Muscle of back (tissue), 11 donors: ENCODE measurements around the gene BAZ2B. TPM values are rescaled to one million over a fixed set of nuclear protein-coding genes. Genes with fewer than 3 reads are reported as not detected.
"Not testable (repeated sequence)": the region's sequence is repeated elsewhere in the genome, so short reads cannot be mapped to it uniquely, and the experiment has no call there.

ENCODE experiments used
- DNase-seq, 3 donors: peaks; one replicate each; pipeline versions ENCODE4 v3.0.0 to v3.0.0-alpha.2; 2013
- polyA plus RNA-seq, 10 donors: library from polyadenylated mRNA; unstranded; fragments of 120-200 nt; gene quantifications; one replicate each; pipeline ENCODE4 v1.2.1, GENCODE V29; 2013; ENCODE audit not compliant: insufficient read length in 10 of 10

Gene BAZ2B
- polyA plus RNA-seq, 10 donors, result 22.1 to 45.2 (median 34.1) TPM

DNA sequence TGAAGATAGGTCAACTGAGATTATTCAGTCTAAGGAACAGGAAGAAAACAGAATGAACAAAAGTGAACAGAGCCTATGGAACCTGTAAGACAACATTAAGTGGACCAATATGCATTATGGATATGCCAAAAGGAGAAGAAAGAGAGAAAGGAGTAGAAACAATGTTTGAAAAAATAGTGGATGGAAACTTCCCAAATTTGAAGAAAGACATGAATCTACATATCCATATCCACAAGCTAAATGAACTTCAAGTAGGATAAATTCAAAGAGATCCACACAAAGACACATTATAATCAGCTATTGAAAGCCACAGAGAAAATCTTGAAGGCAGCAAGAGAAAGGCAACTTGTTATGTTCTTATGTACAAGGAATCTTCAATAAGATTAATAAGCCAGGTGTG lies 74.2 kb downstream of the BAZ2B start:
- DNase-seq, result no peak

DNA sequence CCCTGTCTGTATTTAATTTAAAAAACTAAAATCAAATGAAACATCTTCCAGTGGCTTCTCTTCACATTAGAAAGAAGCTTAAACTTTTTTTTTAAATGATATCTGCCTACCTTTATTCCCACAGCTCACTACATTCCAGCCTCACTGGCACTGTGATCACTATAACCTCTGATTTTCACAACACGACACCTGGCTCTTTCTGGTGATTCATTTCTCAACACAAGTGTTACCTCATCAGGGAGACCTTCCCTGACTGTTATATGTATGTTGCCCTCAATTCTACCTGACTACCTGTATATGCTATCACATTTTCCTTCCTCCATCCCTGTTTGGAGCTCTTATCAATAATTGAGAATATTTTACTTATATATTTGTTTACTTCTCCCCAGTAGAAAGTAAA lies 76.6 kb downstream of the BAZ2B start:
- no peak for DNase-seq

DNA sequence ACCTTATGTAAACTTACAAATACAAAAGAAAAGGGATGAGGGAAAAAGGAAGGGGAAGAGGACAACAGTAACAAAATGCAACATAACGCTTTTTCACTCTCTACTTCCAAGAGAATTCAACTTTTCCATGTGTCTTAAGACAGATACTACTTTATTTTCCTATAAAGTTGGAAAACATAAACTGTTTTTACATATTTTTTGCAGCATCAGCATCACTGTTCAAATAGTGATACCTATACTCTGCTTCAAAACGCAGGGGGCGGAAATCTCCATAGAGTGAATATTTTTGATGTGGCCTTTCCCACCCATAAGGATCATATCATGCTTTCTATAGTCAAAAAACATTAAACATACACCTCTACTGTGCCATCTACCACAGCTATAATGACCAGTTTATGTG lies 77.5 kb downstream of the BAZ2B start:
- no peak for DNase-seq

DNA sequence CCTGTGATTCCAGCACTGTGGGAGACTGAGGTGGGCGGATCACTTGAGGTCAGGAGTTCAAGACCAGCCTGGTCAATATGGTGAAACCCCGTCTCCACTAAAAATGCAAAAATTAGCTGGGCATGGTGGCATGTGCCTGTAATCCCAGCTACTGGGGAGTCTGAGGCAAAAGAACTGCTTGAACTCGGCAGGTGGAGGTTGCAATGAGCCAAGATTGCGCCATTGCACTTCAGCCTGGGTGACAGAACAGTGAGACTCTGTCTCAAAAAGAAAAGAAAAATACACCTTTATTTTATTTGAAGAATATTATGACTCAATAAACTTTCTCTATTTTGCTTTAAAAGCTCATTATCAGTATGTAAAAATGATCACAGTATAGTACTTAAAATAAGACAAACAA lies 81.1 kb downstream of the BAZ2B start:
- not testable (repeated sequence) for DNase-seq

DNA sequence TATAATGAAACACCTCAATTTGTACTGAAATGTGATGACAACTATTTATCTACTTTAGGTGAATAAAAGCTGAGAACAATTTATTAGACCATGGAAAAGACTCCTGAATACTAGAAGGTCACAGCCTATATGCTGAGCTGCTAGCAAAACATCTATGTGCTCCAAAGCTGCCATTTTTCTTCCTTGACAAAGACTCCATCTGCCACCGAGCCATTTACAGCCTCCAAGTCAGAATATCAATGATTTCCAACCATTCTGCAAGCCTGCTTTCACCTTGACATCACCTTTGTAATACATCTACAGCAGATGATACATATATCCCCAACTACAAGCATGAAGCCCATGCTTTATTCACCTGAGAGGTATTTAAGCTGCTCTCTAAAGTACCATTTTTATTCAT lies 84.9 kb downstream of the BAZ2B start:
- DNase-seq, result no peak

DNA sequence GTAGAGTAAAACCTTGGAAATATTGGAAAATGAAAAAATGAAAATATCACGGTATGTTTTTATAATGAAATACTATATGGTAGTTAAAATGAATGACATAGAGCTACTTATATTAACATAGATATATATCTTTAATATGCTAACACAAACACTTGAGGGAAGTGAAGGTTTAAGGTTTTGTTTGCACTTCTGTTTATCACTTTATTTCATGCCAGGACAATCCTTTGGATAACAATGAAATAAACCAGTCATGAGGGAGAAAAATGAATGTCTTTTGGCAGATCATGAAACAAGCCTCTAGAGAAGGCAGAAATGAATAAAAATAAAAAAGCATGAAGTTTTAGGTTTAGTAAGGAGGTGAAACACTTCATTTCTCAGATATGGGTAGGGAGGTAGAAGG lies 89.9 kb downstream of the BAZ2B start:
- no peak for DNase-seq

DNA sequence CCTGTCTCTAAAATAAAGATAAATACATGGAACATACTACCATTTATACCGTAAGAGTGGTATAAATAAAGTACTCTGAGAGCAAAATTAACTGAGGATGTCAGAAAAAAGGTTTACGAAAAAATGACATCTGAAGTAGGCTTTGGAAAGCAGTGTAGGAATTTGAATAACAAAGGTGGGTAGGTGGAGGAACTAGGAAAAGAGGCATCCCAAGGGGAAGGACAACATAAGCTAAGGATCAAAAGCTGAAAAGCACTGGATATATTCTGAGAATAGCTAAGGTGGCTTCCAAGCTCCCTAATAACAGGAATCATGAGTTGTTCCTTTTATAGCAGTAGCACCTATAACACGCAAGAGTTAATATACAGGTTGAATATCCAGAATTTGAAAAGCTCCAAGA lies 91.3 kb downstream of the BAZ2B start:
- DNase-seq, result no peak

DNA sequence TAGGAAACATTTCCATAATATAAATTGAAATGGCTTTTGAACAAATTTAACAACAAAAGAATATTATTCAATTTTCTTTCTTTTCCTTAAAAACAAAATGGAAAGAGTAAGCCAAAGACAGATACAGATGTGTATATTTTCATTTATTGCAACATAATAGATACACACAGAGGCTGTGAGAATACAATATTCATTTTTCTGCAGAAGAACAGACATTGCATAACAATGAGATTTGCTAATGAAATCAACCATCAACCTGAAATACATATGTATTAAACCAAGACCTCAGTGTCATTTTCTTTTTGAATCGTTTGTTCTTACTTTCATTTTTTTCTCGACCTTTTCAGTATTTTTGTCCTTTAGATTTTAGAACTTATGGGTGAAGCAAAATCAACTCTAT lies 95.1 kb downstream of the BAZ2B start:
- DNase-seq, result no peak

DNA sequence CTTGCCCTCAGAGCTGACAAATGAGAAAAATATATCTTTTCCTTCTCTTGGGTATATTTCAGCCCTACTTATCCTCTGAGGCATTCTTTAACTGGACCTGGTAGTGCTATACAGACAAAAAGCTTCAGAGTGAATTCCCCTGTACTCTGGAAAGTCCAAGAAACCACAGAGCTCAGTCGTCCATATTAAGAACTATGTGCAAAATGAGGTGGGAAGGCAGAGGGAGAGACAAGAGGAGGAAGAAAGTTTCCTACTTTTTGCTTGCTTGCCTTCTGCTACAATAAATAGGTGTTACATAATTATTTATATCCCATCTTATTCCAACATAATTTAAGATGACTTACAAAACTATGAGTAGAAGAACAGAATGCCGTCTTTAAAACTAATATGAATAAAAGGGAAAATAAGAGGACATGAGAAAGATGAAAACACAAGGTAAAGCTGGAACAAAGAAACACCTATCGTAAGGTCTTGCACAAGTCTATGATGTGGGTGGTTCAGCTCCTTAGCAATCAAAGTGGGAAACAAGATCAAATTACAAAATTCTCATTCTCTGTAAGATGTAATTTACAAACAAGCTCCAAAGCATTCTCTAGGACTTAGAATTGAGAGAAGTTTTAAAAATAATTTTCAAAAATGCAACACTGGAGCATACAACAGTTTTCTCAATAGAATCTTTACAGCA lies 97.9 kb downstream of the BAZ2B start:
- no peak for DNase-seq

DNA sequence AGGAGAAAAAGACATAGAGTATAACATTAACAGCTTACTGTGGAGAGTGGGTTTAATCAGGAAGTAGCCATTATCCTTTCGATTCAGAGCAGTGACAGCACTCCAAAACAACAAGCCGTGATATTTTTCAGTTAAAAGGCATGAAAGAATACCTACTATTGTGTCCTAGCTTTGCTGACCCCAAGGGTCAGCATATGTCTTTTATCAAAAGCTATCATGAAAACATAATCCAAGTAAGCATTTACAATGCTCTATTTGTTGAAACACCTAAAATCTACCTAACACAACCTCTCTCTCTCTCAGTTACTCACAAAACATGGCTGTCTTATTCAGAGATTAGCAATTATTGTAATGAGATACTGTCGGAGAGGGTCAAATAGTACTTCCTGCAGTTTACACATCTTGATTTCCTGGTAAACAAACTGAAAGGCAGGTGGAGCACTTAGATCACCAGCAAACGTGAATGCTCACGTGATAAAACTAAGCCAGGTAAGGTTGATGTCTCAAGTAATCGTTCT lies 100.0 kb downstream of the BAZ2B start:
- DNase-seq, result peak; percentile 32 to 79 (median 47)

DNA sequence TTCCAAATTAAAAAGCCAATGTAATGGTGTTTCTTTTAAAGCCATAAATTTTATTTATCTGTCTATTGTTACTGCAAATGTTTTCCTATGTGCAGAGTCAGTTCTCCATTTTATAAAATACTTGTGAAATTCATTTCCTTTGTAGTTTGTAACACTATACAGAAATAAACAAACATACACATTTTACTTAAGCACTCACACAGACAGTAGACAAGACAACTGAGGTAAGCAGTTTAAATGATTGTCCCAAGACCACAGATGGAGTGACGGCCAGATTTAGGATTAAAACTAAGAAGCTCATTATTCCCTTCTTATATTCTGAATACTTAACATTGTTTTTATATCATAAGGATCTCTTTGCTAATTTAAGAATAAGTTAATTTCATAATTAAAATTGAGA lies 100.9 kb downstream of the BAZ2B start:
- DNase-seq, result peak in 1 of 3 donors; percentile 23

DNA sequence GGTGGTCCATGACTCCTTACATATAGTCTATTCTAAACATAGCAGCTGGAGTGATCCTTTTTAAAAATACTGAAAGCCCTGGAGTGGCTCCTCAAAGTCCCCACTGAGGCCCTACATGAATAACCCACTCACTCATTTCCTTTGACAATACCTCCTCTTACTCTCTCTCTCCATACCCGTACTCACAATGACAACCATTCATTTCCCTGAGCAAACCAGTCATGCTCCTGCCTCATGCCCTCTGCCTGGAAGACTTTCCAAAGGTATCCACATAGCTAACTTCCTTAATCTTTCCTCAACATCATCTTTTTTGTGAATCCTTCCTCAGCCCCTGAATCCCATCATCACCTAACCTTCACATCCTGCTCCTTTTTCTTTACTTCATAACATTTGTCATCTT lies 102.6 kb downstream of the BAZ2B start:
- no peak for DNase-seq

DNA sequence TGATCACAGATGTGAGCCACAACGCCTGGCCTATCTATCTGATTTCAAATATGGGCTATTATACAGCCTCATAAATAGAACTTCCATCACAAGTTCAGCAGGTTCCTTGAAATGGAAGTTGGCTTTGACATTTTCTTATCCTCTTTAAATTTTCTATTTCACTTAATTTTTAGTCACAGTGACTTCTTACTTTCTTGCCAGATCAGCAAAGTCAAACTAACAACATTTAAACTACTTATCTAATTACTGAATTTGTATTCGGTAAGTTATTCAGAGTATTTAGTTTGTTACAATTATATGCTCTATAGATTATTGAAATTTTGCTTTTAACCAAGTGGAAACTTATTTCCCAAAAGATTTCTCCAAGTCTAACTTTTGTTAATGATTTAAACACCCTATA lies 108.2 kb downstream of the BAZ2B start:
- DNase-seq, result no peak

DNA sequence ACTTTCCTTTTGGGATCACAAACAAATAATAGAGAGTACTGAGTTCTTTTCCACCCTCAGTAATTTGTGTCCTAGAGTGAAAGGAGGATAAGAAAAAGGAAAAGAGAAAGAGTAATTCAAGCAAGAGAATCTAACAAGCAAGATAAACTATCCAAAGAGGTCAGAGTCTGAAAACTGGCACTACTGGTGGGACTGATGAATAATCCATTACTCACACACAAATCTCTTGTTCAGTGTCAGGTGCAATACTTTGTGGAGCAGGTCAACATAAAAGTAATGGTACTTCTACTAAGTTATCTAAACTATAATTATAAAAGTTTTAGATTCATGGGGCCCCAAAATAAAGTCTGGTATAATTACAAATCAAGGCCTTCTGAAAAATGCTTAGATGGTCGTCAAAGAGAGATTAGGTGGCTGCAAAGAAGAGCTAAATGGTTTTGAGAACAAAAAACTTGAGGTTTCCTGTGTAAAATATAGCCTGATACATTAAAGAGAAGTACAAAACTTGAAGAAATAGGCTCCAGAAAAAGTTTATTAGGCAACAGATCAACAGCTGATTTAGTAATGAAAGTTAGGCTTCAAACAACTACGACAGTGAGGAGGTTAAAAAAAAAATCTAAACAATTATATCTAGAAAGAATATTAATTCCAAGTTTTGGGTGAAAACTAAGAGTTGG lies 109.4 kb downstream of the BAZ2B start:
- no peak for DNase-seq

DNA sequence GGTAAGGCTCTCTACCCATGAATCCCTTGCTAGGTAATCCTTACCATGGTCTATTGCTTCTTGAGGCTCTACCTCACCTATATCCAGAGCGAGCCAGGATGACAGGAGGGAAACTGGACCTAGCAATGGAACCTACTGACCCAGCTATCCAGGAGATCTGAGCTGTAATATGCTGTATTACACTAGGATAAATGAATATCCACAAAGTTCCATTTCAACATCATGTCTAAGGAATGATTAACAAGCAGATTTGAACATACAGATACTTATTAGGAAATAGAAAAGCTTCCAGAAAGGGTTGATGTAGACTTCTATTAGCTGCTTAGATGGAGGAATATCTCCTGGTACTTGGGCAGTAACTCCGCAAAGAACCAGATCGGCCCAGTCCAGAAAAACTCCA lies 110.1 kb downstream of the BAZ2B start:
- DNase-seq, result no peak

DNA sequence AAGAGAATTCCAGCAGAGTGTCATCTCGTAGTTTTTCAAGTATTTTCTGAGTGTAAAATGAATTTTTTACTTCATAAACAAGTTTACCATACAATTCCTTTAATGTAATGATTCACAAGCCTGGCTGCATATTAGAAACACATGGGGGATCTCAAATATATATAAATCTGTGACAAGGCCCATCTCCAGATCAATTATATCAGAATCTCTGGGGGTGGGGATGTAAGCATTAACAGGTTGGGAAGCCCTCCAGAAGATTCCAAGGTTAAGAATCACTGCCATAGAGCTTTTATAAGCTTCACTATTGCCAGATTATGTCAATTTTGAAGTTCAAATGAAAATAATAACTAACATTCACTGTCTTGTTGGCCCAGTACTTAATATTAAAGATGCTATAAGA lies 111.2 kb downstream of the BAZ2B start:
- peak in 1 of 3 donors; percentile 16 for DNase-seq

DNA sequence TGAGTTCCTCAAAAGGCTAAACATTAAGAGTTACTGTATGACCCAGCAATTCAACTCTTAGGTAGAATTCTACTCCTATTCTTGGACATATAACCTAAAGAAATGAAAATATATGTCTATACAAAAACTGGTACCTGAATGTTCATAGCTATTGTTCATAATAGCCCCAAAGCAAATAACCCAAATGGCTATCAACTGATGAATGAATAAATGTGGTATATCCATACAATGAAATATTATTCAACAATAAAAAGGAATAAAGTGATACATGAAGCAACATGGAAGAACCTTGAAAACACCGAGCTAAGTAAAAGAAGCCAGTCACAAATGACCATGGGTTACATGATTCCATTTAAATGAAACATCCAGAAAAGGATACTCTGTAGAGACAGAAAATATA lies 114.6 kb downstream of the BAZ2B start:
- no peak for DNase-seq

DNA sequence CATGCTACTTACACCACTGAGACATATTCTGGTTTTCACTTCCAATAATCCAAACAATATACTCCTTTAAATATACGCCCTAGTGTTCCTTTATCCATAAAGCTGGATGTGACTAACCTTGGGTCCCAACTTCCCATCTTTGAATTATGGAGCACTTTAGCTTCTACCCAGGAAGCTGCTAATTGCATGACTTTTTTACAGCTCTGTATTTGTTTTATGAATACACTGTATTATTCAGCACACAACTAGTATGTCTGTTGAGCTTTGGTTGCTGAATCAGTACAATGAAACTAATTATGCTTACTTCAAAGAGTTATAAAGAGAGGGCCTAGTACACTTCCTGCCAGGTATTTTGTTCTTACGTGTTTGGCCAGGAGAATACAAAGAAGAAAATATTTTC lies 118.5 kb downstream of the BAZ2B start:
- DNase-seq, result no peak

DNA sequence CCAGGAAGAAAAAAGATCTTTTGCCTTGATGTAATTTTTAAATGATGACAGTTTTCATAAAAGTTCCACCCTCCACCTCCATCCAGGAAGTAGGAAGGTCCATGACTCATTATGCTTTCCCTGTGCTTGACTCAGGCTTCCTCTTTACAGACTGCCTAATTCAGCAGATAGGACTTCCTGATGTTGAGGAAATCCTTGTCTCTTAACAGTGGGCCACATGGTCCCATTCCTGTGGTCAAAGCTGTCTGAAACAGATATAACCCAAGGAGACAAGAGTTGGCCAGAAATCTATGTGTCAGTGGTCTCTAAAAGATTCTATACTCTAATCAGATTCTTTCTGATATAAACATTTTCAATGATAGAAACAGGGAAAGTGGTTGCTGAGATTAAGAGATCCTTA lies 119.1 kb downstream of the BAZ2B start:
- peak; percentile 16 to 86 (median 41) for DNase-seq

DNA sequence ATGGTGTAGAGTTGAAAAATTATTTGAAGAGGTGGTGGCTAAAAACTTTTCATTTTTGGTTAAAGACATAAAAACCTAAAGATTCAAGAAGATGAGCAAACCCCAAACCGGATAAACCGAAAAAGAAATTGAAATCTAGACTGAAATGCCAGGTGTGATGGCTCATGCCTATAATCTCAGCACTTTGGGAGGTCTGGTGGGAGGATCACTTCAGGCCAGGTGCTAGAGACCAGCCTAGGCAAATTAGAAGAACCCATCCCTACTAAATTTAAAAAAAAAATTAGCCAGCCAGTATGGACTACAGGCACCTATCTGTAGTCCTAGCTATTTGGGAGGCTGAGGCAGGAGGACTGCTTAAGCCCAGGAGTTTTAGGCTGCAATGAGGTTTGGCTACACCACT lies 126.9 kb downstream of the BAZ2B start:
- no peak for DNase-seq

DNA sequence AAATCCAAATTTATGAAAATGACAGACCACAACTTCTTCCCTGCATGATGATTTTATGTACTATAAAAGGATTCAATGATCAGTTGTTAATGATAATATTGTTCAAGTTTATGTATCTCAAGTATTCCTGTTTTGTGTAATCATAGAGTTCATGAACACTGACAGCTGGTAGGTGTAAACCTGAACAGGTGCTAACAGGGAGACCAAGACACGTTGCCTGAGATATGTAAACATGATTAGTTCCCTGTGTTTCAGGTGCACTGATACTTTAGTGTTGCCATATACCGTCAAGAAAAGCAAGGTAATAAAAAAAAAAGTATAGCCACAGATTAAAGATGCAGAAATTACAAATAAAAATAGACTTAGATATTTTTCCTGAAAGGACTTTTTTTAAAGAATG lies 131.8 kb downstream of the BAZ2B start:
- no peak for DNase-seq

DNA sequence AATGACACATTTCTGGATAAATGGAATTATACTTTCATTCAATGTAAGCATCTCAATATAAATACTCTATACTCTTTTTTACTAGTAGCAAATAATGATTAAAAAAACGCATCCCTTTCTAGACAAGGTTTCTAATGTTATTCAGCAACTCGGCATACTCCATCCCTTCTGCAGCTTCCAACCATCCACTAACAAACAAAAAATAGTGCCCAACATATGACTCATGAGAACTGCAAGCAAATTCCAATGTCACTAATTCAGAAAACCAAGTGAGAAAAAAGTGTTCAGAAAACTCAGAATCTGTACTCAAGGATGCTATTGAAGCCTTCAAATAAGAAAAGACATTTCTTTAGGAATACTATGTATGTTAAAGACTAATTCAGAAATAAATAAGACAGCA lies 140.0 kb downstream of the BAZ2B start:
- DNase-seq, result no peak

DNA sequence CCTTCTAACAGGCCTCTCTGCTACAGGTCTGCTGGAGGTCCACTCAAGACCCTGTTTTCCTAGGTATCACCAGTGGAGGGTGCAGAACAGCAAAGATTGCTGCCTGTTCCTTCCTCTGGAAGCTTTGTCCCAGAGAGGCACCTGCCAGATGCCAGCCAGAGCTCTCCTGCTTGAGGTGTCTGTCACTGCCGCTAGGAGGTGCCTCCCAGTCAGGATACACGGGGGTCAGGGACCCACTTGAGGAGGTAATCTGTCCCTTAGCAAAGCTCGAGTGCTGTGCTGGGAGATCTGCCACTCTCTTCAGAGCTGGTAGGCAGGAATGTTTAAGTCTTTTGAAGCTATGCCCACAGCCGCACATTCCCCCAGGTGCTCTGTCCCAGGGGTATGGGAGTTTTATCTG lies 140.6 kb downstream of the BAZ2B start:
- no peak for DNase-seq

DNA sequence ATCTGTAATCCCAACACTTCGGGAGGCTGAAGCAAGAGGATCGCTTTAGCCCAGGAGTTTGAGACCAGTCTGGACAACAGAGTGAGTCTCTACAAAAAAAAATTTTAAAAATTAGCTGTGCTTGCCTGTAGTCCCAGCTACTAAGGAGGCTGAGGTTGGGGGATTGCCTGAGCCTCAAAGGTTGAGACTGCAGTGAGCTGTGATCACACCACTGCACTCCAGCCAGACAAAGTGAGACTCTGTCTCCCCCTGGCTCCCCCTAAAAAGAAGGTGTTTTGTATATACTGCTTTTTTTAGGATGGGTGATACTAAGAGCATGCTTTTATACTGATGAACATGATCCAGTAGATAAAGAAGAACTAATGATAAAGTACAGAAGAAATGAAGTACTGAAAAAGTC lies 145.0 kb downstream of the BAZ2B start:
- DNase-seq, result no peak
